GM18907 (cell line): ENCODE results near the gene DOCK11.
"Not testable (repeated sequence)": the region's sequence is repeated elsewhere in the genome, so short reads cannot be mapped to it uniquely, and the experiment has no call there.

Experiments used
- ATAC-seq: cut with Tn5 transposase; IDR thresholded peaks from one replicate; pipeline ENCODE4 v1.9.1; 2021; ENCODE audit warnings: mild to moderate bottlenecking, moderate library complexity; ENCODE audit not compliant: unreplicated experiment

Gene DOCK11

DNA sequence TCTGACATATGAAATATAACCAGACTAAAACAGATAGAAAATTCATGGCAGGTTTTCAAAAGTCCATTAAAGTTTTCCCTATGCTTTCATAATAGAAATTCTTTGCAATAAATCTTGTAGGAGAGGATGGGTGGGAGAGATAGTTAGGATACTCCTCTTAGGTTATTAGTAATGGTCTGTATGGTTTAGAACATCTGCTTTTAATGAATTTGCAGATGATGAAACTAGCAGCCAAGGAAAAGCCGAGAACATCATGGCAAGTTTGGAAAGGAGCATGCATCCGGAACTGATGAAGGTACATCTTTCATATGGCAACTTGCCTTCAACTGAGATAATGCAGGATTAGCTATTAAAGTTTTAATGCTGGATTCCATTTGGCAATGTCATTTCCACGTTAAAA is 70.7 kb downstream of the DOCK11 start:
- no peak for ATAC-seq

GRCh38 chrX:118569676-118570075 is 74.1 kb downstream of the DOCK11 start:
- no peak for ATAC-seq

DNA sequence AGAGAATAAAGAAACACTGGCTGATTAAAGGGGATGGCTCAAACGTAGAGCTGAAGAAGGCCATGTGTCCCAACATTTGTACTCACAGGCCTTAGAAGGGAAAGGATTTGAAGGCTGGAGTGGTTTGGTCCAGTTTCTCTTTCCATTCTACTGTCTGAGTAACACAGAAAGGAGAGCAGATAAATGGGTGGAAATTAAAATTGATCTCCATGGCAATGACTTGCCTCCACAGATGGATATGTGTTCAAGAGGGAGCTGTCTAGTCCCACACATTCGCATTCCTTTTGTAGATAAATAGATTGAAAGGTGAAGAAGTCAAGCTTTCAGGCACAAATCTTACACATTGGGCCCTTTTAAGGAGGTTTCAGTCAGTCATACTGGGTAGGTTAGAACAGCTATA is 74.6 kb downstream of the DOCK11 start:
- ATAC-seq = no peak

- no peak for ATAC-seq
These were observed 76.2 kb downstream of the DOCK11 start for GRCh38 chrX:118571836-118572235.

- ATAC-seq = no peak
These were observed 79.1 kb downstream of the DOCK11 start for GRCh38 chrX:118574666-118575065.

DNA sequence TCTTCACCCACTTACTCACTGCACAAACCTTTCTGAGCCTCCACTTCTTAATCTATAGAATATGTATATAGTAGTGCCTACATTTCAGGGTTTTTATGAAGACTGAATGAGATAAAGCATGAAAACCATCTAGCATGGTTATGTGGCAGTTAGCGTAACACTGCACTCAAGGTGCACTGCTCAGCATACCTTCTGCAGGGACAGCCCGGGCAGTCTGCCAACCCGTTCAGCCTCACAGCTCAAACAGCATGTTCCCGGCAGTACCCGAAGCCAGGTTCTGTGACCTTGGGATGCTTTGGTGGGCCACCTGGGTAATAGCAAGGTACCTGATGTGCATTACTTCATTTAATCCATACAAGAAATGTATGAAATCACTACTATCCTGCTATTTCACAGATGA is 81.4 kb downstream of the DOCK11 start:
- no peak for ATAC-seq

- ATAC-seq = no peak
These were observed 83.8 kb downstream of the DOCK11 start for GRCh38 chrX:118579417-118579816.

- not testable (repeated sequence) for ATAC-seq
These were observed 87.3 kb downstream of the DOCK11 start for GRCh38 chrX:118582926-118583325.

DNA sequence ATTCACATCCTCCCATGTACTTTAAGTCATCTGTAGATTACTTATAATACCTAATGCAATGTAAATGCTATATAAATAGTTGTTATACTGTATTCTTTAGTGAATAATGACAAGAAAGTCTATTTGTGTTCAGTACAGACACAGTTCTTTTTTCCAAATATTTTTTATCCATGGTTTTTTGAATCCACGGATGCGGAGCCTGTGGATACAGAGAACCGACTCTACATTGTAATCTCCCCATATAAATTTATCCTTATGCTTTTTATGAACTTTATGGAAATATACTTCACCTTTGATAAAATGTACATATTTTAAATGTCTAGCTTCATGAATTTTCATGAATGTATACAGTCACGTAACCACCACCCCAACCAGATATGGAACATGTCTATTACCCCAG is 88.2 kb downstream of the DOCK11 start:
- no peak for ATAC-seq

GRCh38 chrX:118585296-118585695 is 89.7 kb downstream of the DOCK11 start:
- no peak for ATAC-seq

- ATAC-seq = not testable (repeated sequence)
These were observed 90.6 kb downstream of the DOCK11 start for GRCh38 chrX:118586206-118586605.

GRCh38 chrX:118588715-118589114 is 93.1 kb downstream of the DOCK11 start:
- ATAC-seq = no peak

DNA sequence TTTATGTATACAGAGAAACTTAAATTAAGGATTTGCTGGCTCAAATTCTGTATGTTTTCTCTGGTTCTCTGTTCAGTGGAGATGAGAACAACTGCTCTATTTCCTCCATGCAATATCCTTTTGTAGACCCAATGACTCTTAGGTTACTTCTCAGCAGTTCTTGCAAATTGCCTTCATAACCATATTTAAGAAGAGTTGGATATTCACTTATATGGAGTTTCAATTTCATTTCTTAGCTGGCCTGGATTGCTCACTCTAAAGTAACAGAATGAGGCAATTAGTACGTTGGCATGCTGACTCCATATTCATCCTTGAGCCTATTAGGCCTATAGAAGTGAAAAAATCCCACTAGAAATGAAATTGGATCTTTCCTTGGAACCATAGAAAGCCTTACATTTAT is 93.6 kb downstream of the DOCK11 start:
- ATAC-seq = no peak

DNA sequence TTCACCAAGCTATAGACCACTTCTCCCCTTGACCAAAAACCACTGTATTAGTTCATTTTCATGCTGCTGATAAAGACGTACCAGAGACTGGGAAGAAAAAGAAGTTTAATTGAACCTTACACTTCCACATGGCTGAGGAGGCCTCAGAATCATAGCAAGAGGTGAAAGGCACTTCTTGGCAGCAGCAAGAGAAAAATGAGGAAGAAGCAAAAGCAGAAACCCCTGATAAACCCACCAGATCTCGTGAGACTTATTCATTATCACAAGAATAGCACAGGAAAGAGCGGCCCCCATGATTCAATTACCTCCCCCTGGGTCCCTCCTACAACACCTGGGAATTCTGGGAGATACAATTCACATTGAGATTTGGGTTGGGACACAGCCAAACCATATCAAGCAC is 97.8 kb downstream of the DOCK11 start:
- no peak for ATAC-seq

DNA sequence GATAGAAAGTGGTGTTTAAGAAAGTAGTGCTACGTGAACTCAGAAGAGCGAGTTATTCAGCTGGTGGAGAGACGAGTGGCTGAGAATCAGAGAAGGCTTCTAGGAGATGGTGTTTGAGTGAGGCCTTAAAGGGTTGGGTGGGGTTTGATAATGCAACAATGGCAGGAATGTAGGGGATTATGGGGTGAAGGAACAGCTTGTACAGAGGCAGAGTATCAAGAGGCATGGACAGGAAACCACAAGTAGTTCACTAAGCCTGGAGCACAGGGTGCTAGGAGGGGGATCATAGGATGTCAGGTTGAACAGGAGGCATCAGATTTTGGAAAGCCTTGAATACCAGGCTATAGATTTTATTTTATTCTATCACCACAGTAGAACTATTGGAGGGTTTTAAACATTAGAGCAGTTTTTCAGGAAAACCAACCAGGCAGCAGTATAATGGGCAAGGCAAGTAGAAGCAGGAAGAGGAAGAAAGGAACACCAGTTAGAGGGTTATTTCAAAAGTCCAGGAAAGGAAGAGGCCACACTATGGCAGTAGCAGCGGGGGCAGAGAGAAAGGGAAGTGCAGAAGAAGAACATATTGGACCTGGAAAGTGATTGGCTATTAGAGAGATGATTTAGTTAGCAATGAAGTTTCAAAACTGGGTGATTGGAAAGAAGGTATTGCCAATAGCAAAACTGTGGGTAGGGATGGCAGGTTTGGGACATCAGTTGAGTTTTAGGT is 99.2 kb downstream of the DOCK11 start:
- ATAC-seq = no peak

GRCh38 chrX:118595501-118596042 is 100.0 kb downstream of the DOCK11 start:
- ATAC-seq = no peak

DNA sequence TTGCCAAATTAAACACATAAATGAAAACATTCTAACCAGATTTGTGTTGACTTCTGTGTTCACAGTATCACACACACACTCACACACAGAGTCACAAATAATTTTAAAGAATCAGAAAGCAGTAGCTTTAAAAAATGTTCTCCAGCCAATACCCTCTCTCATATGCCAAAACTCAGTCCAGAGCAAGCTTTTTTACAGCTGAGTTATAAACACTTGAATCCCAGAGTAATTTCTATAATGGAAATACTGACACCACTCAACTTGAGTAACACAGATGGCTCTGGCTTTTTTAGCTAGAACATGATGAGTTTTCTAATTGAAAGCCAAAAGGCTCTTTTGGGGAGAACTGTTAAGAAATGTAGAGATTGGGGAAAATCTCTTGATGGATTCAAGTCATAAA is 100.8 kb downstream of the DOCK11 start:
- ATAC-seq = no peak

- ATAC-seq = peak; percentile 73
These were observed 108.4 kb downstream of the DOCK11 start for GRCh38 chrX:118603981-118604380.

- no peak for ATAC-seq
These were observed 116.7 kb downstream of the DOCK11 start for GRCh38 chrX:118612290-118612689.

- ATAC-seq = peak; percentile 42
These were observed 118.5 kb downstream of the DOCK11 start for GRCh38 chrX:118614150-118614549.

DNA sequence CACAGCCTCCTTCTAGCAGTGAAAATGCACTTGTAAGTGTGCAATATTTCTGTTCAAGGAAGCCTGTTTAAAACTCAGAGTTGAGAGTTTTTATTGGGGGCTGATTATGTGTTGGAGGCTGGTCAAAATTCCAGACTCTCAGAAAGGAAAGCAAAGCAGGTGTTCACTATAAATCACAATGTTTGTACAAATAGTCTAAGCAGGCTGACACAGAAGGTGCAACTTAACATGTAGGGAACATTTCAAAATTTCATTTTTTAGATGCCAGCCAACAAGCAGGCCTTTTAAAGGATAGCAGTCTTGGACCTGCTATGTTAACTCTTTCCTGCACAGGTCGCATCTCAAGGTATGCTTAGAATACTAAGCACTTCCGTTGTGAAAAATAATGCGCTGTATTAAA is 119.5 kb downstream of the DOCK11 start:
- ATAC-seq = no peak

- ATAC-seq = no peak
These were observed 125.6 kb downstream of the DOCK11 start for GRCh38 chrX:118621081-118621759.
